GM12891 (cell line): ENCODE measurements around the gene KCNMA1.

Source experiments
- POLR2A ChIP-seq: IDR thresholded peaks from 2 replicates; pipeline ENCODE4 v1.6.1; 2011; ENCODE audit warnings: low read depth, low read length, control low read depth
- TAF1 ChIP-seq: IDR thresholded peaks from 2 replicates; pipeline ENCODE4 v1.6.1; 2011; ENCODE audit warnings: low read depth, low read length, control low read depth

- no peak for TF ChIP-seq TAF1
- no peak for TF ChIP-seq POLR2A
Measured at GRCh38 chr10:77117501-77117900, 520.1 kb downstream of the KCNMA1 start.
